ENCODE results near the gene MAGEB1.

The MAGEB1 gene

GRCh38 chrX:30246769-30247489 is at the start of gene MAGEB1:
MAGEB1 (plus strand) TSS chrX:30247146; CDS start chrX:30250494, 3,348 bp downstream.
- Histone ChIP-seq H3K9me3 (ENCODE audit: control insufficient read depth, low read length) (no peaks in the 10 kb centered on the region), H3K36me3 (ENCODE audit: control insufficient read depth, insufficient read depth, low read length) (no peaks in the 10 kb centered on the region), H3K4me3 (ENCODE audit: low read length) (no peak within 1 kb of the TSS), H3K9ac (ENCODE audit: low read length) (no peak within 1 kb of the TSS), H3K4me1 (ENCODE audit: control insufficient read depth, insufficient read depth, low read length) (no peaks in the 10 kb centered on the region), H3K27me3 (ENCODE audit: control insufficient read depth, insufficient read depth, low read length) (no peaks in the 10 kb centered on the region)

GRCh38 chrX:30212172-30212571 is 34.8 kb upstream of the MAGEB1 start:
- H3K4me3 ChIP-seq (ENCODE audit: low read length): no peak overlapping the region
- no peaks in the 10 kb centered on the region for H3K4me1 ChIP-seq (ENCODE audit: control insufficient read depth, insufficient read depth, low read length)
- H3K27me3 ChIP-seq (ENCODE audit: control insufficient read depth, insufficient read depth, low read length): no peaks in the 10 kb centered on the region
- no peaks in the 10 kb centered on the region for H3K36me3 ChIP-seq (ENCODE audit: control insufficient read depth, insufficient read depth, low read length)
- H3K9ac ChIP-seq (ENCODE audit: low read length): no peak overlapping the region
- no peaks in the 10 kb centered on the region for H3K9me3 ChIP-seq (ENCODE audit: control insufficient read depth, low read length)

- Histone ChIP-seq H3K36me3 (ENCODE audit: control insufficient read depth, insufficient read depth, low read length) (no peaks in the 10 kb centered on the region), H3K4me1 (ENCODE audit: control insufficient read depth, insufficient read depth, low read length) (no peaks in the 10 kb centered on the region), H3K4me3 (ENCODE audit: low read length) (no peak within 1 kb of the TSS), H3K9me3 (ENCODE audit: control insufficient read depth, low read length) (no peaks in the 10 kb centered on the region), H3K9ac (ENCODE audit: low read length) (no peak within 1 kb of the TSS), H3K27me3 (ENCODE audit: control insufficient read depth, insufficient read depth, low read length) (no peaks in the 10 kb centered on the region)
Measured at GRCh38 chrX:30215357-30215843, 31.5 kb upstream of the MAGEB1 start, which contains the start of gene MAGEB2. MAGEB2 (plus strand) TSS chrX:30215563; CDS start chrX:30218581, 3,018 bp downstream.

GRCh38 chrX:30217465-30217864 is 29.5 kb upstream of the MAGEB1 start:
- no peaks in the 10 kb centered on the region for H3K4me1 ChIP-seq (ENCODE audit: control insufficient read depth, insufficient read depth, low read length)
- no peak overlapping the region for H3K9ac ChIP-seq (ENCODE audit: low read length)
- no peaks in the 10 kb centered on the region for H3K36me3 ChIP-seq (ENCODE audit: control insufficient read depth, insufficient read depth, low read length)
- H3K9me3 ChIP-seq (ENCODE audit: control insufficient read depth, low read length): no peaks in the 10 kb centered on the region
- H3K4me3 ChIP-seq (ENCODE audit: low read length): no peak overlapping the region
- no peaks in the 10 kb centered on the region for H3K27me3 ChIP-seq (ENCODE audit: control insufficient read depth, insufficient read depth, low read length)

GRCh38 chrX:30219372-30219771 is 27.6 kb upstream of the MAGEB1 start:
- Histone ChIP-seq H3K9ac (ENCODE audit: low read length) (no peak overlapping the region), H3K4me1 (ENCODE audit: control insufficient read depth, insufficient read depth, low read length) (no peaks in the 10 kb centered on the region), H3K27me3 (ENCODE audit: control insufficient read depth, insufficient read depth, low read length) (no peaks in the 10 kb centered on the region), H3K9me3 (ENCODE audit: control insufficient read depth, low read length) (no peaks in the 10 kb centered on the region), H3K36me3 (ENCODE audit: control insufficient read depth, insufficient read depth, low read length) (no peaks in the 10 kb centered on the region), H3K4me3 (ENCODE audit: low read length) (no peak overlapping the region)

GRCh38 chrX:30220661-30221060 is 26.3 kb upstream of the MAGEB1 start:
- no peak overlapping the region for H3K9ac ChIP-seq (ENCODE audit: low read length)
- no peaks in the 10 kb centered on the region for H3K36me3 ChIP-seq (ENCODE audit: control insufficient read depth, insufficient read depth, low read length)

GRCh38 chrX:30224536-30224935 is 22.4 kb upstream of the MAGEB1 start:
- H3K9ac ChIP-seq (ENCODE audit: low read length): no peak overlapping the region
- H3K4me1 ChIP-seq (ENCODE audit: control insufficient read depth, insufficient read depth, low read length): no peaks in the 10 kb centered on the region
- H3K4me3 ChIP-seq (ENCODE audit: low read length): no peak overlapping the region
- H3K9me3 ChIP-seq (ENCODE audit: control insufficient read depth, low read length): no peaks in the 10 kb centered on the region
- H3K27me3 ChIP-seq (ENCODE audit: control insufficient read depth, insufficient read depth, low read length): no peaks in the 10 kb centered on the region
- H3K36me3 ChIP-seq (ENCODE audit: control insufficient read depth, insufficient read depth, low read length): no peaks in the 10 kb centered on the region

More at GRCh38 chrX:30220661-30221060, 26.3 kb upstream of the MAGEB1 start:
- Histone ChIP-seq H3K9me3 (ENCODE audit: control insufficient read depth, low read length) (no peaks in the 10 kb centered on the region), H3K27me3 (ENCODE audit: control insufficient read depth, insufficient read depth, low read length) (no peaks in the 10 kb centered on the region), H3K4me3 (ENCODE audit: low read length) (no peak overlapping the region), H3K4me1 (ENCODE audit: control insufficient read depth, insufficient read depth, low read length) (no peaks in the 10 kb centered on the region)

GRCh38 chrX:30228526-30228925 is 18.4 kb upstream of the MAGEB1 start:
- Histone ChIP-seq H3K27me3 (ENCODE audit: control insufficient read depth, insufficient read depth, low read length) (no peaks in the 10 kb centered on the region), H3K36me3 (ENCODE audit: control insufficient read depth, insufficient read depth, low read length) (no peaks in the 10 kb centered on the region), H3K4me3 (ENCODE audit: low read length) (no peak overlapping the region), H3K4me1 (ENCODE audit: control insufficient read depth, insufficient read depth, low read length) (no peaks in the 10 kb centered on the region), H3K9me3 (ENCODE audit: control insufficient read depth, low read length) (no peaks in the 10 kb centered on the region), H3K9ac (ENCODE audit: low read length) (no peak overlapping the region)

GRCh38 chrX:30230395-30230794 is 16.6 kb upstream of the MAGEB1 start, which contains the start of gene MAGEB3:
MAGEB3 (plus strand) TSS chrX:30230657; CDS start chrX:30235925, 5,268 bp downstream.
- no peak within 1 kb of the TSS for H3K9ac ChIP-seq (ENCODE audit: low read length)
- H3K4me1 ChIP-seq (ENCODE audit: control insufficient read depth, insufficient read depth, low read length): no peaks in the 10 kb centered on the region
- H3K27me3 ChIP-seq (ENCODE audit: control insufficient read depth, insufficient read depth, low read length): no peaks in the 10 kb centered on the region
- H3K4me3 ChIP-seq (ENCODE audit: low read length): no peak within 1 kb of the TSS
- no peaks in the 10 kb centered on the region for H3K9me3 ChIP-seq (ENCODE audit: control insufficient read depth, low read length)
- no peaks in the 10 kb centered on the region for H3K36me3 ChIP-seq (ENCODE audit: control insufficient read depth, insufficient read depth, low read length)

GRCh38 chrX:30241724-30242415 is 5.1 kb upstream of the MAGEB1 start, which contains the start of gene MAGEB4:
MAGEB4 (plus strand) TSS chrX:30242000; CDS start chrX:30242136, 136 bp downstream.
- H3K36me3 ChIP-seq (ENCODE audit: control insufficient read depth, insufficient read depth, low read length): no peaks in the 10 kb centered on the region
- no peak within 1 kb of the TSS for H3K4me3 ChIP-seq (ENCODE audit: low read length)
- H3K4me1 ChIP-seq (ENCODE audit: control insufficient read depth, insufficient read depth, low read length): no peaks in the 10 kb centered on the region
- H3K27me3 ChIP-seq (ENCODE audit: control insufficient read depth, insufficient read depth, low read length): no peaks in the 10 kb centered on the region
- H3K9ac ChIP-seq (ENCODE audit: low read length): no peak within 1 kb of the TSS
- H3K9me3 ChIP-seq (ENCODE audit: control insufficient read depth, low read length): no peaks in the 10 kb centered on the region

GRCh38 chrX:30248854-30249253 is 1.9 kb downstream of the MAGEB1 start:
- H3K9ac ChIP-seq (ENCODE audit: low read length): no peak overlapping the region
- no peaks in the 10 kb centered on the region for H3K9me3 ChIP-seq (ENCODE audit: control insufficient read depth, low read length)
- no peaks in the 10 kb centered on the region for H3K27me3 ChIP-seq (ENCODE audit: control insufficient read depth, insufficient read depth, low read length)
- no peak overlapping the region for H3K4me3 ChIP-seq (ENCODE audit: low read length)
- H3K36me3 ChIP-seq (ENCODE audit: control insufficient read depth, insufficient read depth, low read length): no peaks in the 10 kb centered on the region
- no peaks in the 10 kb centered on the region for H3K4me1 ChIP-seq (ENCODE audit: control insufficient read depth, insufficient read depth, low read length)

GRCh38 chrX:30253257-30253656 is 6.3 kb downstream of the MAGEB1 start:
- Histone ChIP-seq H3K4me3 (ENCODE audit: low read length) (no peak overlapping the region), H3K4me1 (ENCODE audit: control insufficient read depth, insufficient read depth, low read length) (no peaks in the 10 kb centered on the region)

More at GRCh38 chrX:30253257-30253656, 6.3 kb downstream of the MAGEB1 start:
- H3K9me3 ChIP-seq (ENCODE audit: control insufficient read depth, low read length): no peaks in the 10 kb centered on the region
- no peak overlapping the region for H3K9ac ChIP-seq (ENCODE audit: low read length)
- H3K27me3 ChIP-seq (ENCODE audit: control insufficient read depth, insufficient read depth, low read length): no peaks in the 10 kb centered on the region
- no peaks in the 10 kb centered on the region for H3K36me3 ChIP-seq (ENCODE audit: control insufficient read depth, insufficient read depth, low read length)
